Stimulated activated CD4-positive, alpha-beta T cell treated with anti-CD3 and anti-CD28 coated beads, Interleukin-1b, Interleukin-23, amount 100 ng/mL, for 1 hour (primary cell): Measurements from ENCODE around the gene ABO.
"Not testable (repeated sequence)": the region's sequence is repeated elsewhere in the genome, so short reads cannot be mapped to it uniquely, and the experiment has no call there.

Experiments used
- DNase-seq, 2 donors: peaks; one replicate each; pipeline ENCODE4 v3.0.0-alpha.2; 2020; ENCODE audit warnings: low read depth in 2 of 2

The ABO gene

GRCh38 chr9:133290751-133291302, 15.8 kb upstream of the ABO start:
- no peak for DNase-seq

DNA sequence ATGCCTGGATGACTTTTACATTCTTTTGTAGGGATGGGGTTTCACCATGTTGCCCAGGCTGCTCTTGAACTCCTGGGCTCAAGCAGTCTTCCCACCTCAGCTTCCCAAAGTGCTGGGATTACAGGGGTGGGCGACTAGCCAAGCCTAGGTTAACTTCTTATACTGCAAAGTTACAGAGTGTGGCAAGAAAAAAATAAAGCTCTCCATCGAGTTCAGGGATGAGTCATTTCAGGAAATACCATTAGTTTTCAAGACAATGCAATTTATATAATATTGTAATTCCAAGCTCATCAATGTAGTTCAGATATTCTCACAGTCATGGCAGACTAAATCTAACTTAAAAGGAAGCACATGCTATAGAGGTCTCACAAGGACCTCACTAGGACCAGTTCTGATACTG, 11.5 kb upstream of the ABO start:
- DNase-seq = no peak

GRCh38 chr9:133285252-133285775, 10.3 kb upstream of the ABO start:
- no peak for DNase-seq

DNA sequence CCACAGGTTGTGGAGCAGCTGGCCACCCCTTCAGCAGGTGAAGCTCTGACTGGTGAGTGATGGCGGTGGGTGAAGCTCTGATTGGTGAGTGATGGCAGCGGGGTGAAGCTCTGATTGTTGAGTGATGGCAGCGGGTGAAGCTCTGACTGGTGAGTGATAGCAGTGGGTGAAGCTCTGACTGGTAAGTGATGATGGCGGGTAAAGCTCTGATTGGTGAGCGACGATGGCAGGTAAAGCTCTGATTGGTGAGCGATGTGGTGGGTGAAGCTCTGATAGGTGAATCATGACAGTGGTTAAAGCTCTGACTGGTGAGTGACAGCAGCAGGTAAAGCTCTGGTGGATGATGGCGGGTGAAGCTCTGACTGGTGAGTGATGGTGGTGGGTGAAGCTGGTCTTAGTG, 9.4 kb upstream of the ABO start:
- DNase-seq = no peak

- DNase-seq = not testable (repeated sequence)
Observed at GRCh38 chr9:133283255-133284032, 8.4 kb upstream of the ABO start.

GRCh38 chr9:133282464-133283238, 7.7 kb upstream of the ABO start:
- DNase-seq = no peak

DNA sequence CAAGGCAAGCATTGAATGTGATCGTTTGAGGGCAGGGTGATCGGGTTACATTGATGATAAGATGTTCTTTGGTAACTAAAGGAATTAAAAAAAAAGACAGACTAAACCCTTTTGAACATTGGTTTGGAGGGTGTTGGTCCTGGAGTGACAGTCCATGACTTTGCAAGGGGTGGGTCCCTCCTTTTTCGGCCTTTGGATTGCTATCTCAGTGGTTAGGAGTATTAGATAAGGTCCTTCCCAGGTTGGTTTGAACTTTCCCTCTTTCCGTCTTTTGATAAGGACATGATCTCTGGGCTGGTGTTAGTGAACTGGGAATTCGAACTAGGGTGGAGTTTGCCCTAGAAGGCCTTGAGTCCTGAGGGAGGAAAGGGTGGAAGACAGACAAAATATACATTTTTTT, 5.4 kb upstream of the ABO start:
- no peak for DNase-seq

- no peak for DNase-seq
Observed at GRCh38 chr9:133278161-133279114, 3.4 kb upstream of the ABO start.

DNA sequence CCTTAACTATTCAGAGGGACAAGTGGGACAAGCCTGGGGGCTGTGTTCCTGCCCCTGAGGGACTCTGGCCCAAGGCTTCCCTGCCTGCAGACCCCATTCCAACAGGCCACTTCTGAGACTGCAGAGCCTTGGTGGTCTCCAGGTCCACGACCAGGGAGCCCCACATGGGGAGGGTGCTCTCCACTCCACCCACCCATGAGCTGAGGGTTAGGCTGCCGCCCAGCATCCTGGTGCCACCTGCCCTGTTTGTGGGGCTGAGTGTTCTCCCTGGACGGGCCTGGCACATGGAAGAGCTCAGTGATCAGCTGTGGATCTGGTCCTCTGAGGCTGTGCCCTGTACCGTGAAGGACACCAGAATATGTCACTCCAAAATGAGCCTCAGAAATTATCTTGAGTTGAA, 2.5 kb upstream of the ABO start:
- DNase-seq = no peak

DNA sequence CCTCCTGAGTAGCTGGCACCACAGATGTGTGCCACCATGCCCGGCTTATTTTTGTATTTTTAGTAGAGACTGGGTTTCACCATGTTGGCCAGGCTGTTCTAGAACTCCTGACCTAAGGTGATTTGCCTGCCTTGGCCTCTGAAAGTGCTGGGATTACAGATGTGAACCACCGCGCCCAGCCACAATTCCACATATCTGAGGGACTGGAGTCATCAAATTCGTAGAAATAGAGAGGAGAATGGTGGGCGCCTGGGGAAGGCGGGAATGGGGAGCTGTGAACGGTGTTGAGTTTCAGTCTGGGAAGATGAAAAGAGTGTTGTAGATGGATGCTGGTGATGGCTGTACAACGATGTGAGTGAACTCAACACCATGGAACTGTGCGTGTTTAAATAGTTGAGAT, 1.9 kb upstream of the ABO start:
- no peak for DNase-seq

GRCh38 chr9:133276001-133276884, 1.2 kb upstream of the ABO start:
- DNase-seq = no peak

- no peak for DNase-seq
Observed at GRCh38 chr9:133274236-133275104, 531 bp downstream of the ABO start.

DNA sequence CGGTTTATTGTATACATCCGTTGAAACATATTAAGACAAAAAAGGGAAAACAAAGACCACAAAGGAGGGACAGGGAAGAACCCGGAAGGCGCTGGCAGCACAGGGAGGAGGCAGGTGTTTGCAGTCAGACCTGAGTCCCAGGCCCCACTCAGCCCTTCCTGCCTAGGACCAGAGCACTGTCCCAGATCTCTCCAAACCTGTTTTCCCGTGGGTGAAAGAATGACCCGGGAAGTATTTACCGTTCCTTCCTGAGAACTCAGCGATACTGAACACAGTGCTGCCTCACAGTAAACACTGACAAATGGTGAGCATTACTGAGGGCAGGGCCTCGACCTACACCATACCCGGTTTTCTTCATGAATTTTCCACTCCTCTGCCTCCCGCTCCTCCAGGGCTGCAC, 1.2 kb downstream of the ABO start:
- no peak for DNase-seq

- no peak for DNase-seq
Observed at GRCh38 chr9:133273098-133273497, 1.9 kb downstream of the ABO start.

DNA sequence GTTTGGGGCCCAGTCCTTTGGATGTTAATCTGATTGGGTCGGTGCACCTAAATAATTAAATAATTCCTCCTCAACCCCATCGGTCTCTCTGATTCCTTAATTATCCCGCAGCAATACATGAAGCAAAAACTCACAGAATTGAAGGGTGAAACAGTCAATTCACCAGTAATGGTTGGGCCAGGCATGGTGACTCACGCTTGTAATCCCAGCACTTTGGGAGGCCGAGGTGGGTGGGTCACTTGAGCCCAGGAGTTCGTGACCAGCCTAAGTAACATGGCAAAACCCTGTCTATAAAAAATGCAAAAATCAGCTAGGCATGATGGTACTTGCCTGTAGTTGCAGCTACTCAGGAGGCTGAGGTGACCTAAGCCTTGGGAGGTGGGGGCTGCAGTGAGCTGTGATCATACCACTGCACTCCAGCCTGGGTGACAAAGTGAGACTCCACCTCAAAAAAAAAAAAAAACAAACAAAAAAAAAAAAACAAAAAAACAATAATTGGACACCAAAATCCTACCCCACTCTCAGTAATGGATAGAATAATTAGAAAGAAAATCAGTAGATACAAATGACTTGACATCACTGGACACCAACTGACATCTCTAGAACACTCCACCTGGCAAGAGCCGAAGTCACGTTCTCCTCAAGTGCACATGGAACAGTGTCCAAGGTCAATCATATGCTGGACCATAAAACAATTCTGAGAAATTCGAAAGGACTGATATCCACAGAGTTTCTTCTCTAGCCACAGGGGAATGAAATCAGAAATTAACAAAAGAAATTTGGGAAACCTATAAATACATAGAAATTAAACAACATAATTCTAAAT, 5.3 kb downstream of the ABO start:
- no peak for DNase-seq

GRCh38 chr9:133269136-133269535, 5.9 kb downstream of the ABO start:
- not testable (repeated sequence) for DNase-seq

DNA sequence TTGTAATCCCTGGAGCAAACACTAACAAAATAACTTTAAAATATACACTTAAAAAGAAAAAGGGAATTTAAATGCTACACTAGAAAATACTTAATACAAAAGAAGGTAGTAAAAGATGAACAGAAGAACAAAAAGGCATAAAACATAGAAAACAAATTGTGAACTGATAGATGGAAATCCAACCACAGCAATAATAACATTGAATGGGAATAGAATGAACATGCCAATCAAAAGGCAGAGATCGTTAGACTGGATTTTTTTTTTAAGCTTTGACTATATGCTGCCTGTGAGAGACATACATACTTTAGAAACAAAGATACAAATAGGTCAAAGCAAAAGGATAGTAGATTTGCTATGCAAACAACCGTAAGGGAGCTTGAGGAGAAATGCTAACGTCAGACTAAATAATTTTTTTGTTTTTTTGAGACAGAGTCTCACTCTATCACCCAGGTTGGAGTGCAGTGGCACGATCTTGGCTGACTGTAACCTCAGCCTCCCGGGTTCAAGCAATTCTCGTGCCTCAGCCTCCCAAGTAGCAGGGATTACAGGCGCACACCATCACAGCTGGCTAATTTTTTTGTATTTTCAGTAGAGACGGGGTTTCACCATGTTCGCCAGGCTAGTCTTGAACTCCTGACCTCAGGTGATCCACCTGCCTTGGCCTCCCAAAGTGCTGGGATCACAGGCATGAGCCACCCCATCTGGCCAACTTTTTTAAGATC, 6.5 kb downstream of the ABO start:
- DNase-seq = no peak

DNA sequence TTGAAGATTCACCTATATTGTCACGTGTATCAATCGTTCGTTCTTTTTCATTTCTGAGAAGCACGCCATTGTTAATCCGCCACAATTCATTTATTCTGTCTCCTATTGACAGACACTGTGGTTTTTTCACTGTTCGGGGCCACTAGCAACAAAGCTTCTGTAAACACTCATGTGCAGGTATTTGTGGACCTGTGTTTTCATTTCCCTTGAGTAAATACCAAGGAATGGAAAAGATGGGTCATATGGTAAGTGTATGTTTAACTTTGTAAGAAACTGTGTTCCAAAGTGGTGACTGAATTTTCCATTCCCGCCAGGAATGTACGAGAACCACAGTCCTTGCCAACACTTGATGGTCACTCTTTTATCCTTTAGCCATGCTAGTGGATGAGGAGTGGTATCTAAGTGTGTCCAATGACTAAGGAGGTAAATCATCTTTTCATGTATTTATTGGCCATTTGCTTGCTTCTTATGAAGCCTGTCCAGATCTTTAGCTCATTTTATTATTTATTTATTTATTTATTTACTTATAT, 10.7 kb downstream of the ABO start:
- DNase-seq = no peak
